Right atrium auricular region (tissue), 2 donors: ENCODE measurements around the gene OVOL1. TPM values are rescaled to one million over a fixed set of nuclear protein-coding genes. Genes with fewer than 3 reads are reported as not detected.

Experiments
- DNase-seq: peaks from one replicate; pipeline ENCODE4 v3.0.0-alpha.2; 2019; ENCODE audit warnings: low spot score
- H3K27ac ChIP-seq, 2 donors: fragments of 200-600 bp; sonication (generic); 1 replicate in 1 of 2; 2 replicates in 1 of 2; pipeline ENCODE4 v1.5.1; 2016 to 2019
- H3K27me3 ChIP-seq, 2 donors: fragments of 200-600 bp; sonication (generic); one replicate each; pipeline versions ENCODE4 v1.5.1 to v1.6.0; 2017 to 2019
- H3K36me3 ChIP-seq: fragments of 200-600 bp; sonication (generic); one replicate; pipeline ENCODE4 v1.5.1; 2016
- H3K4me1 ChIP-seq, 2 donors: fragments of 200-600 bp; sonication (generic); one replicate each; pipeline versions ENCODE4 v1.5.1 to v1.6.0; 2017 to 2019
- H3K4me3 ChIP-seq, 2 donors: fragments of 200-600 bp; sonication (generic); 1 replicate in 1 of 2; 2 replicates in 1 of 2; pipeline ENCODE4 v1.5.1; 2017 to 2019; ENCODE audit warnings: mild to moderate bottlenecking in 1 of 2, moderate library complexity in 1 of 2
- H3K9me3 ChIP-seq, 2 donors: fragments of 200-600 bp; sonication (generic); one replicate each; pipeline ENCODE4 v1.5.1; 2019
- CTCF ChIP-seq, 2 donors: fragments of 200-600 bp; sonication (generic); IDR thresholded peaks; one replicate each; pipeline ENCODE4 v1.5.1; 2019; ENCODE audit warnings: antibody characterized with exemption in 2 of 2
- total RNA-seq, 2 donors: library from RNA; depleted of rRNA; stranded (reverse); fragments of >200 nt; gene quantifications; one replicate each; pipeline ENCODE4 v1.1.0, GENCODE V29; 2016

Gene OVOL1
- total RNA-seq, 2 donors from 2014 or later = not detected

GRCh38 chr11:65814131-65814985, 27.5 kb downstream of the OVOL1 start:
- TF ChIP-seq CTCF (IDR thresholded peaks at IDR 0.05) = no peak
- Histone ChIP-seq H3K4me3 (no peak overlapping the region), H3K36me3 (no peaks in the 10 kb centered on the region), H3K4me1 (peaks cover 0 to 8% of the 10 kb centered on the region in 2 donors), H3K27me3 (no peaks in the 10 kb centered on the region), H3K9me3 (no peaks in the 10 kb centered on the region), H3K27ac (peak overlapping the region in 1 of 2 donors; percentile 6)
- peak; percentile 75 for DNase-seq

GRCh38 chr11:65814986-65815565, 28.2 kb downstream of the OVOL1 start:
- Histone ChIP-seq H3K36me3 (no peaks in the 10 kb centered on the region), H3K27ac (peak overlapping the region in 1 of 2 donors; percentile 6), H3K9me3 (no peaks in the 10 kb centered on the region), H3K4me3 (no peak overlapping the region), H3K27me3 (no peaks in the 10 kb centered on the region), H3K4me1 (peaks cover 0 to 8% of the 10 kb centered on the region in 2 donors)
- TF ChIP-seq CTCF (IDR thresholded peaks at IDR 0.05) = no peak
- no peak for DNase-seq

GRCh38 chr11:65816696-65817095, 29.8 kb downstream of the OVOL1 start:
- H3K4me3 ChIP-seq = no peak overlapping the region

GRCh38 chr11:65817312-65817834, 30.5 kb downstream of the OVOL1 start:
- H3K4me1 ChIP-seq = peaks cover 0 to 8% of the 10 kb centered on the region in 2 donors
- no peaks in the 10 kb centered on the region for H3K36me3 ChIP-seq
- TF ChIP-seq CTCF (IDR thresholded peaks at IDR 0.05) = no peak
- H3K27me3 ChIP-seq = no peaks in the 10 kb centered on the region
- H3K9me3 ChIP-seq = no peaks in the 10 kb centered on the region
- peak overlapping the region; percentile 66 for H3K27ac ChIP-seq
- peak overlapping the region; percentile 52 to 66 for H3K4me3 ChIP-seq
- DNase-seq = no peak

More at GRCh38 chr11:65816696-65817095, 29.8 kb downstream of the OVOL1 start:
- H3K4me1 ChIP-seq = peaks cover 0 to 8% of the 10 kb centered on the region in 2 donors
- H3K36me3 ChIP-seq = no peaks in the 10 kb centered on the region
- no peaks in the 10 kb centered on the region for H3K27me3 ChIP-seq
- TF ChIP-seq CTCF (IDR thresholded peaks at IDR 0.05) = no peak
- DNase-seq = no peak
- H3K9me3 ChIP-seq = no peaks in the 10 kb centered on the region
- no peak overlapping the region for H3K27ac ChIP-seq

- peak overlapping the region; percentile 66 for H3K27ac ChIP-seq
- no peaks in the 10 kb centered on the region for H3K9me3 ChIP-seq
- DNase-seq = peak; percentile 93
- H3K36me3 ChIP-seq = no peaks in the 10 kb centered on the region
- no peaks in the 10 kb centered on the region for H3K27me3 ChIP-seq
- H3K4me1 ChIP-seq = peaks cover 0 to 8% of the 10 kb centered on the region in 2 donors
- TF ChIP-seq CTCF (IDR thresholded peaks at IDR 0.05) = peak; percentile 100
- peak overlapping the region; percentile 52 to 66 for H3K4me3 ChIP-seq
Observed at GRCh38 chr11:65817835-65818680, 31.2 kb downstream of the OVOL1 start.
